ENCODE results near the gene DNAL1.

The DNAL1 gene

GRCh38 chr14:73722581-73722980, 77.8 kb downstream of the DNAL1 start:
- DNase-seq (ENCODE audit: low read depth in 1 of 2, low spot score in 1 of 2), result no peak

GRCh38 chr14:73723406-73723796, 78.6 kb downstream of the DNAL1 start:
- DNase-seq (ENCODE audit: low read depth in 1 of 2, low spot score in 1 of 2), result no peak

DNA sequence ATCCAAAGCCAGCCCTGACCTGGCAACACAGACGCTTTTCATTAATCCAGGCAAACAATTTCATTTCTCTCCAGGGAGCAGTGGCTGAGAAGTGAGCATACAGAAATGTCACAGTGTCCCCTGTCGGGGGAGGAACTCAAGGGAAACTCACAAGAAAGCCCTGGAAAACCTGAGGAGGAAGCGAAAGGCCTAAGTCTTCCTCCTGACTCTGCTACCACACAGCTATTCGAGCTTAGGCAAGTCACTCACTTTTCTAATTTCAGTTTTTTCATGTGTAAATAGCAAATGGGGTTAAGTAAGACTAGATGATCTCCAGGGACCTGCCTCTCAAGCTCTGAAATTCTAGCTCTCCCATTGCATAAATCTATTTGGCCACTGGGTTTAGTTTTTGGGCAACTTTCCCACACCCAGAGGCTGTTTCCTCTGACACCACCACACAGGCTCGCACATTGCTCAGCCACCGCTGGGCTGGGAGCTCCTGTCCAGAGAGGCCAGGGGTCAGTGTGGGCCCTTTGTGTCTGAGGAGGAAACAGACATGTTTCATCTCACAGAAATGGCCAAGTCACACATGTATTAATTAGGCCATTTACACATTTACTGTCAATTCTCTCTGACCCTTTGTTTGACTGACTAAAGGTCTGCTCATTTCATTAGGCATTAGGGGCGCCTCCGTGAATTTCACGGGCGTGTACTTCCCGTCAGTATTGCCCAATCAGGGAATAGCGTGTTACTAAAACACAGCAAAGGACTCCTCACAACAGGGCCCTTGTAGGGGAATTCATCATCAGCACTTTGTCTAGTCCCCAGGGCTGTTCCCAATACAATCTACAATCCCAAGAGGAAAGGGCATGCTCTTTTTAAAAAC, 79.2 kb downstream of the DNAL1 start:
- DNase-seq (ENCODE audit: low read depth in 1 of 2, low spot score in 1 of 2), result no peak

DNA sequence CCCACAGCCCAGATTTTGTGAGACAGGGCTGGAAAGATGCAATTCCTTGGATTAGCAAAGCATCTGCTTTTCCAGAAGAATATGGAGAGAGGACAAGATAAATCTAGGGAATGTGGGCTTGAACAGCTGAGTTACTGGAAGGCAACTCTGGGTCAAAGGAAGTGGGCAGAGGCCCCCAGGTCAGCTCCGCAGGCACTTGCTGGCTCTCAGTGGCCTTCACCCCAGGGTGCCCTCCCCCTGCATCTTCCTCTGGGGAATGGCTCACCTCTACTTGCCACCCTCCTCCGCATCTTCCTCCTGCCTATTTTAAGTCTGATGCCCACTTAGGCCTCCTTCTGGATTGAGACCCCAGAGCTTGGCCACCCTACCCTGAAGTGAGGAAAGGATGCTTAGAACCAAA, 79.9 kb downstream of the DNAL1 start:
- no peak for DNase-seq (ENCODE audit: low read depth in 1 of 2, low spot score in 1 of 2)

GRCh38 chr14:73725116-73726024, 80.6 kb downstream of the DNAL1 start:
- DNase-seq (ENCODE audit: low read depth in 1 of 2, low spot score in 1 of 2), result no peak

DNA sequence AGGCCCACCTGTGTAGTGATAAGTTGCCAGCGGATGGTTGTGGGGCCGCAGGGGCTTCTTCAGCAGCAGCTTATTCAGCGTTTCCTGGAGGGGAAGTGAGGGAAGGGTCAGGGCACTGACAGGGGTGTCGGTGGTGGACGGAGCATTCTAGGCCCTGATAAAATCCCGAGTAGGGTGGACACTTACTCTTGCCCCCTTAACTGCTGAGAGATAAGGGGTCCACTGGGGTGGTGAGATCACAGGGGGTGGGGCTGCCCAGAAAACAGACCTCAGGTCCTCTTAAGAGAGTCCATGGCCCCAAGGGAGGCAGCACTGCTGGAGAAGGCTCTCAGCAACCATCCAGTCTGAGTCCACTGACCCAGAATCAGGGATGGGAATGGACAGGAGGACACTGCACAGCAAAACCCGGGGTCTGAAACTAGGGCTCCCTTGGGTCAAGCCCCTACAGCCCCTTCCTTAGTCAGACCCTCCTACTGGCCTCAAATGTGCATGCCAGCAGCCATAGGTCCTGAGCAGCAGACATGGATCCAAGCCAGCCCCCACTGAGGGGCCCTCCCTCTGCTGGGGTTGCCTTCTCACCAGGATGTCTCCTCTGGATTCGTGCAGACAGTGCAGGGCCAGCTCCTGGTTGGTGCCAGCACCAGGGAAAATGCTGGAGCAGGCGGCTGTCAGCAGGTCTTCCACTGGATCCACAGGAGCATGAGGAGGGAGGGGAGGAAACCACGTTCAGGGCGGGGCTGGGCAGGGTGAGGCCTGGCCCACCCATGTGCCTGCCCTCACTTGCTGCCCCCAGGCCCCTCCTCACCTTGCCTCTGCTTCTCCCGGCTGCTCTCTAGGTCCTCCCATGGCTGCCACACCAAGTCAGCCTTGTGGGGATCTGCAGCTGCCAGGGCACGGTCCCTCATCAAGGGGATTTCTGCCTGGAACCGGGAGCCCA, 81.5 kb downstream of the DNAL1 start:
- DNase-seq (ENCODE audit: low read depth in 1 of 2, low spot score in 1 of 2), result no peak

GRCh38 chr14:73727166-73727565, 82.4 kb downstream of the DNAL1 start:
- no peak for DNase-seq (ENCODE audit: low read depth in 1 of 2, low spot score in 1 of 2)

GRCh38 chr14:73728717-73729330, 84.0 kb downstream of the DNAL1 start:
- peak; percentile 77 to 86 for DNase-seq (ENCODE audit: low read depth in 1 of 2, low spot score in 1 of 2)

DNA sequence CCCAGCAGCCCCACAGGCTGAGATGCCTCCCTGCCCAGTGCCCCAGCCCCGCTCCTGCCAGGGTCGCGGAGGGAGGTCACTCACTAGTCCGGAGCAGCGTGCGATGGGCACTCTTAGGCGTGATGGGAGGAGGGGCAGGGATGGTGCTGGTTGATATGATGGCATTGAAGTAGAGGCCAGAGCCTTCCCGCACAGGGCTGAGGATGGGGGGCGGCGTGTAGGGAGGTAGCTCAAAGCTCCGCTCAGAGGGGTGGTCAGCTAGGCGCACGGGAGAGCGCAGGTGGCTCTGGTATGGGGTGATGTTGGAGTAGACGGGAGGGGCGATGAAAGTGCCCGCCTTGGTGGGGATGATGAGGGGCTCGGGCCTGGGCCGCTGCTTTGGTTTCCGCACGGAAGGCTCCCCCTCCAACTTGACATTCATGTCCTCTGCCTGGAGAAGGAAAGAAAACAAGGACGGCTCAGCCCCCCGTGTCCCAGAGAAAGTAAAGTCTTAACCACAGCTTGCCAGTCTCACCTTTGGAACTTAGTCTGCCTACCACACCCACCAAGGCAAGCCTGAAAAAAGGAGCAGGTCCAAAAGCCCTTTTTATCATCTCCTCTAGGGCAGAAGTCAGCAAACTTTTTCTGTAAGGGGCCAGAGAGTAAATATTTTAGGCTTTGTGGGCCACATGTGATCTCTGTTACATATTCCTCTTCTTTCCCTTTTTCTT, 84.9 kb downstream of the DNAL1 start:
- DNase-seq (ENCODE audit: low read depth in 1 of 2, low spot score in 1 of 2), result no peak

DNA sequence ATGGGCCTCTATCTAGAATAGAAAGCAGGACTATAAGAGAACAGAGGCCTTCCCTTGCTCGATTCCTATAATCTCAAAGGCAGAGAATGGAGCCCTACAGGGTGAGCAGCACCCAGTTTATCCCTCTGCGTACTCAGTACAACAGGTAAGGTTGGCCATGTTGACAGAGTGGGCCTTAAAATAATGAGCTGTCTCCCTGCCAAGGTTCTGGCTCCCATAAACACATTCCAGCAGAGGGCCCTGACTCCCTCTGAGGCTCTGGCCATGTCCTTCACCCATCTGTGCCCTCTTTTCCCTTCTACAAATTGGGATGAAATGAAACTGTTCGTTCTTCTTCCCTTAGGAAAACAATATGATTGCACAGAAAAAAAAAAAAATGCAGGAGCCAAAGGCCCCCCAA, 86.3 kb downstream of the DNAL1 start:
- DNase-seq (ENCODE audit: low read depth in 1 of 2, low spot score in 1 of 2), result no peak

GRCh38 chr14:73732006-73732405, 87.2 kb downstream of the DNAL1 start:
- no peak for DNase-seq (ENCODE audit: low read depth in 1 of 2, low spot score in 1 of 2)

GRCh38 chr14:73736842-73737241, 92.1 kb downstream of the DNAL1 start:
- no peak for DNase-seq (ENCODE audit: low read depth in 1 of 2, low spot score in 1 of 2)

DNA sequence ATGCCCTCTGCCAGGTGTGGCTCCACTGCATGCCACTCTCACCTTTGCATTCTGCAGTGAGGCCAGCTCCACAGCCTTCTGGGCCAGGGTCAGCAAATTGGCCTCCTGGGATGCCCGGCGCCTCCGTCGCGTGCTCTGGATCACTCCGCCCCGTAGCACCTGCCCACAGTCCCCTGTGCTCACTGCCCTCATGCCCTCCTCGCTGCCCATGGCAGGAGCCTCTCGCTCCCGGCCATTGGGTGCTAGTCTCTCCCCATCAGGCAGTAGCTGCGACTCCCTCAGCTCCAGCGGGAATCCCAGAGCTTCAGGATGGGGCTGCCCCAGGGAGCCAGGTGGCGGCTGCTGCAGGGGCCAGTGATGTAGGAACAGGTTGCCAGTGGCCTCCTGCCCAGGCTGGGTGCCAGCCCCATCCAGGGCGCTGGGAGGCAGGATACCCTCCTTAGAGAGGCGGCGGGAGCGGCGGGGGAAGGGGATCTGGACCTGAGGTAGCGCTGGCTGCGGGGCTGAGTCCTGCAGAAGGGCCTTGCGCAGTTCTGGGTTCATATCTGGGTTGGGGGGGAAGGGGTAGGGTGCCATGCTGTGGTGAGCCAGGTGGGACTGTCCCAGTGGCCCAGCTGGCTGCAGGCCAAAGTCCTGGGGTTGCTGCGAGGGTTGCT, 93.9 kb downstream of the DNAL1 start:
- no peak for DNase-seq (ENCODE audit: low read depth in 1 of 2, low spot score in 1 of 2)

DNA sequence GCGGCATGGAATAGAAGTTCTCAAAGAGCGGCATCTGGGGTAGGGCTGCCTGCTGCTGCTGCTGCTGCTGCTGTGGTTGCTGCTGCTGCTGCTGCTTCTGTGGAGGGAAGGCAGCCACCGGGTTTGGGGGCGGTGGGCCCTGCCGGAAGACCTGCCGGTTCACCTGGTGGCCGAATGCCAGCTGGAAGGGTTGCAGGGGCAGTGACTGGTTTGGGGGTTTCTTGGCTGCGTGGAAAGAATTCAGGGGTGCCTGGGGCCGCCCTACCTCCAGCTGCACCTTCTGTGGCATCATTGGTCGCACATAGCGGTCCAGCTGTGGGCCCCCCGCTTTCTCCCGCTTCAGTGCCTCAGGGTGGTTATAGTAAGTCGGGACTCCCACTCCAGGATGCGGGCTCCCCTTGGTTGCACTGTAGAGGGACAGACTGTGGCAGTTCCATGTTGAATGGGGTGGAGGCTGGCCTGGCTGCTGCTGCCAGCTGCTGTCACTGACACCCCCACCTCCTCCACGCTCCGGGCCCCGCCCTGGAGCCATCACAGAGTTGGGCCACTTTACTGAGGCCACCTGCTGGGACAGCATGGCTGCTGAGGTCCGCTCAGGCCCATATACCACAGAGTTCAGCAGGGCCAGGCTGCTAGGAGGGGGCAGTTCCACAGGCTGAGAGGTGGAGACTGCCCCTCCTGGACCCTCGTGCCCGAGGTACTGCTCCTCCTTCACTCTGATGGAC, 94.5 kb downstream of the DNAL1 start:
- DNase-seq (ENCODE audit: low read depth in 1 of 2, low spot score in 1 of 2), result no peak

- DNase-seq (ENCODE audit: low read depth in 1 of 2, low spot score in 1 of 2), result no peak
Observed at GRCh38 chr14:73739899-73740617, 95.3 kb downstream of the DNAL1 start.

GRCh38 chr14:73740618-73741326, 96.0 kb downstream of the DNAL1 start:
- DNase-seq (ENCODE audit: low read depth in 1 of 2, low spot score in 1 of 2), result no peak

DNA sequence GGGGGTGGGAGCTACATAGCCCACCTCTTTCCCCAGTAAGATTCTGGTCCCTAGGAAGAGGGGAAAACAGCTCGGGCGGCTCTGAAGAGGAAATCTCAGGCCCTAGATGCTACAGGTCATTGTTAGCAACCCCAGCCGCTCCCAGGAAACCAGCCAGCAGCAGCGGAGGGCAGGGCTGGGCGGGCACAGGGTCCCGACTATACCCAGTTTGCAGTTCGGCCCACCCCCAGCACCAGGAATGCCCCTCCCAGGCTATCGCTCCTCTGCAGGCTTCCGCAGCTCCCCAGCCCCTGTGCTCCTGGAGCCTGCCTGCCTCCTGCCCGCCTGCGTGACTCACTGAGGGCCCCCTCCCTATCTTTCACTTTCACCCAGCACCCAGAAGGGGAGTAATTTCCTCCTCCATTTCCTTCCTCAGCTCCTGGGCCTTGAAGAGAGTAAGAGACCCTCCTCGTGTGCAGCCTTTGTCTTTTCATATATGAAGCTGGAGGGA, 96.6 kb downstream of the DNAL1 start:
- DNase-seq (ENCODE audit: low read depth in 1 of 2, low spot score in 1 of 2), result peak in 1 of 2 donors; percentile 60
